GM23338 (cell line): ENCODE results near the gene STK4. TPM values are rescaled to one million over a fixed set of nuclear protein-coding genes. Genes with fewer than 3 reads are reported as not detected.

Source experiments
- ATAC-seq: fragments of 200-7000 bp; cut with Tn5 transposase; 3 replicates; pipeline ENCODE4 v1.9.1; 2020
- DNase-seq: peaks from one replicate; pipeline ENCODE4 v3.0.0-alpha.2; 2015; ENCODE audit warnings: low spot score
- H2AFZ ChIP-seq: fragments of 200-600 bp; sonication (generic); 2 replicates; pipeline ENCODE4 v1.8.0; 2016; ENCODE audit warnings: antibody characterized with exemption, mild to moderate bottlenecking, moderate library complexity
- H3F3A ChIP-seq: fragments of 200-600 bp; sonication (generic); replicated peaks from 2 replicates; pipeline ENCODE4 v1.8.0; 2017; ENCODE audit warnings: antibody characterized with exemption, mixed run types, low read depth
- H3K27ac ChIP-seq: fragments of 200-600 bp; sonication (generic); 2 replicates; pipeline ENCODE4 v1.6.1; 2016; ENCODE audit warnings: low read depth
- H3K27me3 ChIP-seq: fragments of 200-600 bp; sonication (generic); 2 replicates; pipeline ENCODE4 v1.8.0; 2016; ENCODE audit warnings: mild to moderate bottlenecking, mixed run types, moderate library complexity; ENCODE audit not compliant: insufficient read depth
- H3K36me3 ChIP-seq: fragments of 200-600 bp; sonication (generic); 2 replicates; pipeline ENCODE4 v1.8.0; 2016; ENCODE audit warnings: mild to moderate bottlenecking; ENCODE audit not compliant: insufficient read depth
- H3K4me1 ChIP-seq: fragments of 200-600 bp; sonication (generic); 2 replicates; pipeline ENCODE4 v1.8.0; 2016; ENCODE audit warnings: mild to moderate bottlenecking, moderate library complexity; ENCODE audit not compliant: insufficient read depth
- H3K4me2 ChIP-seq: fragments of 200-600 bp; sonication (generic); 2 replicates; pipeline ENCODE4 v1.7.1; 2017; ENCODE audit warnings: mixed run types
- H3K4me3 ChIP-seq: fragments of 200-600 bp; sonication (generic); 2 replicates; pipeline ENCODE4 v1.6.1; 2016; ENCODE audit warnings: mixed run types
- H3K79me2 ChIP-seq: fragments of 200-600 bp; sonication (generic); replicated peaks from 2 replicates; pipeline ENCODE4 v1.8.0; 2017; ENCODE audit warnings: mild to moderate bottlenecking; ENCODE audit not compliant: insufficient read depth
- H3K9me2 ChIP-seq: fragments of 200-600 bp; sonication (generic); 2 replicates; pipeline ENCODE4 v1.8.0; 2017; ENCODE audit not compliant: insufficient read depth
- H4K20me1 ChIP-seq: fragments of 200-600 bp; sonication (generic); replicated peaks from 2 replicates; pipeline ENCODE4 v1.8.0; 2017; ENCODE audit warnings: mild to moderate bottlenecking; ENCODE audit not compliant: insufficient read depth
- H3K27ac Mint-ChIP-seq: 2 replicates; pipeline ENCODE4 v1.8.0; 2020; ENCODE audit warnings: inconsistent platforms, mild to moderate bottlenecking, moderate library complexity, mixed read lengths
- H3K27me3 Mint-ChIP-seq: 3 replicates; pipeline ENCODE4 v1.8.0; 2022; ENCODE audit warnings: low read depth, mild to moderate bottlenecking, moderate library complexity, mixed read lengths, inconsistent platforms; ENCODE audit not compliant: insufficient read depth, poor library complexity
- H3K36me3 Mint-ChIP-seq: 3 replicates; pipeline ENCODE4 v1.8.0; 2021; ENCODE audit warnings: low read depth, mild to moderate bottlenecking, inconsistent platforms, moderate library complexity, mixed read lengths
- H3K4me1 Mint-ChIP-seq: 3 replicates; pipeline ENCODE4 v1.8.0; 2020; ENCODE audit warnings: mild to moderate bottlenecking, inconsistent platforms, mixed read lengths
- H3K4me3 Mint-ChIP-seq: 3 replicates; pipeline ENCODE4 v1.8.0; 2021; ENCODE audit warnings: moderate library complexity, mild to moderate bottlenecking, inconsistent platforms, mixed read lengths
- H3K9me3 Mint-ChIP-seq: 3 replicates; pipeline ENCODE4 v1.8.0; 2020; ENCODE audit warnings: moderate library complexity, mild to moderate bottlenecking, inconsistent platforms, mixed read lengths
- CREB1 ChIP-seq: fragments of 250-450 bp; sonication (Bioruptor Pico); IDR thresholded peaks from 2 replicates; pipeline ENCODE4 v1.5.0; 2020; ENCODE audit warnings: low read depth, mild to moderate bottlenecking, moderate library complexity
- EZH2phosphoT487 ChIP-seq: fragments of 200-600 bp; sonication (generic); IDR thresholded peaks from one replicate; pipeline ENCODE4 v1.8.1; 2018; ENCODE audit warnings: antibody characterized with exemption; ENCODE audit not compliant: unreplicated experiment
- JUNB ChIP-seq: IDR thresholded peaks from one replicate; pipeline ENCODE4 v1.6.1; 2016; ENCODE audit warnings: antibody characterized with exemption; ENCODE audit not compliant: unreplicated experiment
- NANOG ChIP-seq: IDR thresholded peaks from 2 replicates; pipeline ENCODE4 v1.6.1; 2016; ENCODE audit warnings: antibody characterized with exemption, borderline replicate concordance
- POLR2AphosphoS5 ChIP-seq: IDR thresholded peaks from 2 replicates; pipeline ENCODE4 v1.6.1; 2016; ENCODE audit warnings: antibody characterized with exemption, low read depth
- REST ChIP-seq: IDR thresholded peaks from one replicate; pipeline ENCODE4 v1.6.1; 2018; ENCODE audit warnings: antibody characterized with exemption; ENCODE audit not compliant: unreplicated experiment
- STAT1 ChIP-seq: IDR thresholded peaks from one replicate; pipeline ENCODE4 v1.6.1; 2016; ENCODE audit warnings: antibody characterized with exemption; ENCODE audit not compliant: unreplicated experiment
- ZNF114 ChIP-seq: fragments of 250-450 bp; sonication (Bioruptor Pico); IDR thresholded peaks from 2 replicates; pipeline ENCODE4 v1.5.0; 2020; ENCODE audit warnings: mild to moderate bottlenecking, moderate library complexity
- ZNF331 ChIP-seq: fragments of 250-450 bp; sonication (Bioruptor Pico); IDR thresholded peaks from 2 replicates; pipeline ENCODE4 v1.5.0; 2020; ENCODE audit warnings: low read depth, mild to moderate bottlenecking, moderate library complexity
- ZNF462 ChIP-seq: fragments of 250-450 bp; sonication (Bioruptor Pico); IDR thresholded peaks from 2 replicates; pipeline ENCODE4 v1.5.0; 2020; ENCODE audit warnings: mild to moderate bottlenecking, moderate library complexity
- polyA plus RNA-seq: library from polyadenylated mRNA; unstranded; fragments of >200 nt; fragmentation: Nextera tagmentation; extraction: Ambion mirVana; gene quantifications from 2 replicates; pipeline ENCODE4 v1.2.1, GENCODE V29; 2016
- total RNA-seq: library from RNA; depleted of rRNA; stranded (reverse); fragments of >200 nt; shearing (Covaris generic); gene quantifications from 2 replicates; pipeline ENCODE4 v1.2.3, GENCODE V29; 2014

STK4 gene
- total and polyA plus RNA-seq, 2 experiments from 2014 or later = 37.7 to 58.7 TPM

- TF ChIP-seq ZNF462 (CRISPR knock-in tag) (no peak), ZNF331 (CRISPR knock-in tag) (no peak), JUNB (no peak), POLR2AphosphoS5 (no peak), EZH2phosphoT487 (no peak), STAT1 (no peak), CREB1 (CRISPR knock-in tag) (no peak), ZNF114 (CRISPR knock-in tag) (no peak), NANOG (no peak)
These were observed 62.3 kb downstream of the STK4 start (continued) for GRCh38 chr20:45028424-45029136.

GRCh38 chr20:45029884-45030283 lies 63.6 kb downstream of the STK4 start:
- Histone ChIP-seq H3K27me3 (no peaks in the 10 kb centered on the region), H3K27ac (no peak overlapping the region), H3F3A (no peaks in the 10 kb centered on the region), H3K4me1 (no peaks in the 10 kb centered on the region), H3K9me2 (no peaks in the 10 kb centered on the region), H2AFZ (no peak overlapping the region), H3K4me2 (no peak overlapping the region), H3K4me3 (no peak overlapping the region), H3K79me2 (peaks cover 4% of the 10 kb centered on the region; the same call in 1 of the 2 replicates), H4K20me1 (no peaks in the 10 kb centered on the region), H3K36me3 (0 out of 2 replicates have a peak, but pooled peaks cover 8% of the 10 kb centered on the region)
- Mint-ChIP-seq H3K36me3 (peaks cover 17% of the 10 kb centered on the region), H3K27ac (no peak overlapping the region), H3K4me1 (peaks cover 18% of the 10 kb centered on the region), H3K4me3 (no peak overlapping the region), H3K9me3 (no peaks in the 10 kb centered on the region), H3K27me3 (peaks cover 3% of the 10 kb centered on the region)
- no peak for ATAC-seq
- no peak for DNase-seq
- no peak for TF ChIP-seq REST
